OCI-LY7 (cell line): ENCODE measurements around the gene CKAP4.

Source experiments
- CTCF ChIP-seq: fragments of 200-600 bp; sonication (generic); conservative IDR thresholded peaks from 2 replicates; pipeline ENCODE4 v1.5.1; 2014; ENCODE audit warnings: mild to moderate bottlenecking, antibody characterized with exemption, low read length, moderate library complexity, mixed read lengths
- EZH2phosphoT487 ChIP-seq: fragments of 200-600 bp; sonication (generic); IDR thresholded peaks from 2 replicates; pipeline ENCODE4 v1.6.1; 2018; ENCODE audit warnings: low read depth, borderline replicate concordance, mild to moderate bottlenecking, mixed run types, antibody characterized with exemption, low read length, moderate library complexity, mixed read lengths

GRCh38 chr12:106289196-106289681 lies 41.4 kb upstream of the CKAP4 start:
- TF ChIP-seq CTCF (no peak), EZH2phosphoT487 (no peak)
